ENCODE measurements around the gene OAS3. TPM values are rescaled to one million over a fixed set of nuclear protein-coding genes. Genes with fewer than 3 reads are reported as not detected.

OAS3 gene
- total and polyA plus RNA-seq, 10 of the 15 experiments (the other 5 are each of a cell fraction or from before 2014, with no cell fraction given), result 5.1 to 107 (median 18.0) TPM

- peaks cover 75% of the 10 kb centered on the region for H3K79me2 ChIP-seq (ENCODE audit: control insufficient read depth, insufficient read depth, low read length)
- H3K36me3 ChIP-seq (ENCODE audit: control insufficient read depth in 2 of 2, insufficient read depth in 2 of 2, low read length in 1 of 2), result peaks cover 18 to 54% of the 10 kb centered on the region in 2 experiments
- ATAC-seq (no peak), DNase-seq (ENCODE audit: low read depth, low spot score) (no peak), FAIRE-seq (no peak)
- H3K9me3 ChIP-seq (replicated peaks; ENCODE audit: control insufficient read depth, insufficient read depth, low read length), result peaks cover 44% of the 10 kb centered on the region
- ChIA-PET SMC1A (ENCODE audit: uncharacterized antibody, unreplicated experiment) (no interaction called here), RAD21 (ENCODE audit: unreplicated experiment) (no interaction called here), POLR2A (no interaction called here), CTCF (interaction anchor here (1.2 to 2.9 kb wide), 3 partner anchors 9 to 85 kb away, joined by 3 to 21 read pairs (median 4); no protein-coding TSS in a partner anchor)
- BruUV-seq (replicated peaks), result no TSS peak
- in situ Hi-C loops (cut with MboI) (no loop called here), intact Hi-C loops (cut with micrococcal nuclease; ENCODE audit: unreplicated experiment) (no loop called here)
- WGBS (ENCODE audit: insufficient coverage, insufficient replicate concordance, low lambda C conversion rate, missing lambda C conversion rate), result 95% methylated on average over 1 of the region's 1 CpG
- TF ChIP-seq JUND (IDR thresholded peaks at IDR 0.05; ENCODE audit: low read depth, low read length) (no peak), NR2C1 (IDR thresholded peaks at IDR 0.05) (no peak), E2F4 (IDR thresholded peaks at IDR 0.05; ENCODE audit: low read depth, low read length) (no peak), NFIC (IDR thresholded peaks at IDR 0.05; ENCODE audit: low read depth, low read length) (no peak), MYC (IDR thresholded peaks at IDR 0.05; ENCODE audit: insufficient read depth, insufficient read length, insufficient replicate concordance, low read length, severe bottlenecking) (no peak), ZNF592 (IDR thresholded peaks at IDR 0.05) (no peak), EP300 (IDR thresholded peaks at IDR 0.05; ENCODE audit: borderline replicate concordance in 1 of 2, control insufficient read depth in 1 of 2, low read depth in 2 of 2, low read length in 2 of 2) (no peak), PRDM15 (CRISPR knock-in tag; IDR thresholded peaks at IDR 0.05) (no peak), BMI1 (IDR thresholded peaks at IDR 0.05; ENCODE audit: borderline replicate concordance) (no peak), POLR2A (IDR thresholded peaks at IDR 0.05; ENCODE audit: low read depth, low read length) (no peak)
- no peak overlapping the region for H3K9ac ChIP-seq (ENCODE audit: control insufficient read depth, insufficient read depth, low read length)
- peak overlapping the region; percentile 16; the same call in 1 of the 2 replicates for H3K4me3 ChIP-seq
- no peak overlapping the region for H2AFZ ChIP-seq (ENCODE audit: control insufficient read depth, low read depth, low read length)
- no peak overlapping the region for H3K27ac ChIP-seq (ENCODE audit: control insufficient read depth, insufficient read depth)
- H3K4me2 ChIP-seq (ENCODE audit: control insufficient read depth, insufficient read depth), result peak overlapping the region; percentile 38; the same call in 1 of the 2 replicates
- peaks cover 17% of the 10 kb centered on the region for H3K4me1 ChIP-seq (ENCODE audit: control insufficient read depth, insufficient read depth, low read length)
- H4K20me1 ChIP-seq (ENCODE audit: control insufficient read depth, insufficient read depth), result no peaks in the 10 kb centered on the region; the same call in 1 of the 2 replicates
- H3K27me3 ChIP-seq (replicated peaks in 1 of 2; ENCODE audit: control insufficient read depth in 2 of 2, insufficient read depth in 2 of 2, low read length in 1 of 2), result no peaks in the 10 kb centered on the region
Observed at GRCh38 chr12:112985642-112986290, 47.5 kb downstream of the OAS3 start.
